Lung (tissue), 12 donors: ENCODE data around the gene TLE1. TPM values are rescaled to one million over a fixed set of nuclear protein-coding genes. Genes with fewer than 3 reads are reported as not detected.

Source experiments
- ATAC-seq: fragments of 200-7000 bp; cut with Tn5 transposase; one replicate; pipeline ENCODE4 v1.9.1; 2020; ENCODE audit warnings: moderate number of reproducible peaks; ENCODE audit not compliant: insufficient read depth, low FRiP score
- DNase-seq, 3 donors: peaks; one replicate each; pipeline ENCODE4 v3.0.0-alpha.2; 2013 to 2017
- H3K27ac ChIP-seq, 2 donors: one replicate each; pipeline ENCODE4 v1.5.1; 2013; ENCODE audit warnings: mild to moderate bottlenecking in 2 of 2, moderate library complexity in 2 of 2, control low read depth in 1 of 2, inconsistent platforms in 1 of 2, low read depth in 1 of 2, low read length in 1 of 2
- H3K27me3 ChIP-seq, 3 donors: one replicate each; pipeline ENCODE4 v1.5.1; 2013; ENCODE audit warnings: low read length in 2 of 3; ENCODE audit not compliant: control insufficient read depth in 3 of 3, insufficient read depth in 3 of 3
- H3K36me3 ChIP-seq, 4 donors: one replicate each; pipeline ENCODE4 v1.5.1; 2013; ENCODE audit warnings: low read length in 4 of 4, mild to moderate bottlenecking in 1 of 4, moderate library complexity in 1 of 4; ENCODE audit not compliant: control insufficient read depth in 4 of 4, insufficient read depth in 4 of 4
- H3K4me1 ChIP-seq, 5 donors: one replicate each; pipeline ENCODE4 v1.5.1; 2013; ENCODE audit warnings: low read length in 5 of 5, mild to moderate bottlenecking in 2 of 5, moderate library complexity in 1 of 5; ENCODE audit not compliant: control insufficient read depth in 5 of 5, insufficient read depth in 5 of 5
- H3K4me3 ChIP-seq: one replicate; pipeline ENCODE4 v1.5.1; 2013; ENCODE audit warnings: mild to moderate bottlenecking, control low read depth, moderate library complexity
- H3K9ac ChIP-seq, 2 donors: one replicate each; pipeline ENCODE4 v1.5.1; 2013; ENCODE audit warnings: low read length in 2 of 2, control low read depth in 1 of 2; ENCODE audit not compliant: insufficient read depth in 1 of 2
- H3K9me3 ChIP-seq, 4 donors: one replicate each; pipeline ENCODE4 v1.5.1; 2013; ENCODE audit warnings: low read length in 3 of 4, mild to moderate bottlenecking in 1 of 4, moderate library complexity in 1 of 4; ENCODE audit not compliant: control insufficient read depth in 4 of 4, insufficient read depth in 3 of 4
- CTCF ChIP-seq: IDR thresholded peaks from 2 replicates; pipeline ENCODE4 v1.5.1; 2012; ENCODE audit warnings: mild to moderate bottlenecking; ENCODE audit errors: control extremely low read depth, extremely low read depth
- WGBS, 2 donors: extraction: QIAGEN DNeasy Blood & Tissue Kit; methylation state at CpG; one replicate each; pipeline ENCODE4 v1.1.7; 2013; 5-methylcytosine and 5-hydroxymethylcytosine counted together
- polyA plus RNA-seq, 2 donors: library from polyadenylated mRNA; stranded (reverse); fragments of 200-250 nt; gene quantifications; one replicate each; pipeline ENCODE4 v1.2.1, GENCODE V29; 2013
- total RNA-seq, 2 donors: library from RNA; depleted of rRNA in 1 of 2; stranded (reverse); fragments of >200 nt in 1 of 2; gene quantifications; one replicate each; pipeline ENCODE4 v1.2.1, GENCODE V29; 2014 to 2021
- donor health status: control.
- donor health status: control.
- donor health status: Bipolar disorder and iron deficiency.
- donor health status: healthy.
- donor health status: DM: yes; HTN: yes; CAD: no.

Gene TLE1
- total and polyA plus RNA-seq, 4 donors = 16.8 to 35.2 (median 19.4) TPM

GRCh38 chr9:81611664-81612063, 77.7 kb downstream of the TLE1 start:
- ATAC-seq (no peak), DNase-seq (no peak)
- Histone ChIP-seq H3K4me1 (peaks cover 2 to 14% (median 4%) of the 10 kb centered on the region in 5 donors), H3K27me3 (no peaks in the 10 kb centered on the region), H3K4me3 (no peak overlapping the region), H3K9me3 (peaks cover 0 to 6% (median 0%) of the 10 kb centered on the region in 4 donors), H3K36me3 (peaks cover 3 to 42% (median 31%) of the 10 kb centered on the region in 4 donors), H3K27ac (no peak overlapping the region), H3K9ac (no peak overlapping the region)
- 97% methylated on average over 23 of the region's 23 CpGs for WGBS, 2 donors
- no peak for TF ChIP-seq CTCF

- no peak for TF ChIP-seq CTCF
- H3K27ac ChIP-seq = no peak overlapping the region
- H3K4me1 ChIP-seq = peaks cover 2 to 14% (median 4%) of the 10 kb centered on the region in 5 donors
- DNase-seq = no peak
- no peak for ATAC-seq
- peaks cover 3 to 39% (median 30%) of the 10 kb centered on the region in 4 donors for H3K36me3 ChIP-seq
- 69 to 90% methylated on average over 4 of the region's 4 CpGs for WGBS, 2 donors
- H3K9me3 ChIP-seq = peaks cover 0 to 6% (median 0%) of the 10 kb centered on the region in 4 donors
- H3K27me3 ChIP-seq = no peaks in the 10 kb centered on the region
- H3K4me3 ChIP-seq = no peak overlapping the region
- no peak overlapping the region for H3K9ac ChIP-seq
These were observed 78.6 kb downstream of the TLE1 start for GRCh38 chr9:81610740-81611107.

DNA sequence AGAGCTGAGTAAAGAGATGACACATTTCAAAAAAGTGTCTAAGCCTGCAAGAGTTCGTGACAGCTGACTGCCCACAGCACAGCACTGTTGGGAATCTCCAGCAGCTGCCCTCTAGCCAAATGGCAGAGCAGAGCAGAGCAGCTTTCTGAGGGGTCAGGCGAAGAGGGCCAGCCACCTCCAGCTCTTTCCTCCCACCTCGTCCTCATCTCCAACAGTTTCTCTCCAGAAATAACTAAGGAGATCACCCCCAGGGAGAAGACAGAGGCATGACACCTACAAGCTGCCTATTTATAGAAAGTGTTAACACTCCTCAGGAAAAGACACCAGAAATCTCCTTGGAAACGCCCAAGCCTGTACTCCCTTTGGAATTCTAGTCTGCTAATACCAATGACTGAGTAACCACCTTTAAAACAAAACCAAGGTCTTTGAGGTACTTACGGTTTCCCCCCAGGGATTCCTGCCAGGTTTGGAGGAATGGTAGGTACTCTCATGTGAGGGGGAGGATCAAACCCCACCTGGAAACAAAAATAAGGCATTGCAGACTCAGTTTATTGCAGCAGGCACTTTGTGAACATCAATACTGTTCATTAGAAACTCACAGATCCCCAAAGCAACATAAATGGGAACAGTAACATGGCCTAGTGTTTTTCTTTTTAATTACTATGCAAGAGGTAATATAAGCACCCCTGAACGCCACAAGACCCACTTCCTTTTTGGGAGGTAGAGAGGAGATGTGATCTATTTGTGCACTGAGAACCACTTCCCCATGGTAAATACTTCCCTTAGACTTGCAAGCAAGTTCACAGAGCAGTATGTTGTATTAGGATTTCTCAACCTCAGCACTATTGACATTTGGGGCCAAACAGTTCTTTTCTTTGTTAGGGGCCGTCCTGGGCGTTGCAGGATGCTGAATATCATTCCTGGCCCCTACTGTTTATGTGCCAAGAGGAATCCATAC, 79.3 kb downstream of the TLE1 start:
- H3K4me1 ChIP-seq = peaks cover 2 to 14% (median 4%) of the 10 kb centered on the region in 5 donors
- H3K27ac ChIP-seq = no peak overlapping the region
- DNase-seq (no peak), ATAC-seq (no peak)
- H3K9me3 ChIP-seq = peaks cover 0 to 6% (median 0%) of the 10 kb centered on the region in 4 donors
- H3K36me3 ChIP-seq = peaks cover 3 to 41% (median 29%) of the 10 kb centered on the region in 4 donors
- WGBS, 2 donors = 49 to 70% methylated on average over 8 of the region's 8 CpGs
- no peak overlapping the region for H3K4me3 ChIP-seq
- no peak for TF ChIP-seq CTCF
- H3K27me3 ChIP-seq = no peaks in the 10 kb centered on the region
- no peak overlapping the region for H3K9ac ChIP-seq
